DND-41 (cell line): ENCODE results near the gene LRRC66.

Experiments used
- ATAC-seq: fragments of 200-7000 bp; cut with Tn5 transposase; 3 replicates; pipeline ENCODE4 v1.9.1; 2021; ENCODE audit warnings: low read depth; ENCODE audit not compliant: insufficient read depth
- DNase-seq: peaks from one replicate; pipeline ENCODE4 v3.0.0-alpha.2; 2020
- H2AFZ ChIP-seq: 2 replicates; pipeline ENCODE4 v1.6.0; 2012; ENCODE audit warnings: low read depth, low read length
- H3K27ac ChIP-seq: 2 replicates; pipeline ENCODE4 v1.5.1; 2012; ENCODE audit warnings: low read length, inconsistent platforms
- H3K27me3 ChIP-seq: fragments of 200-600 bp; sonication (generic); 2 replicates; pipeline ENCODE4 v1.6.0; 2012; ENCODE audit warnings: low read length, mild to moderate bottlenecking, inconsistent platforms; ENCODE audit not compliant: insufficient read depth, poor library complexity
- H3K36me3 ChIP-seq: 2 replicates; pipeline ENCODE4 v1.5.1; 2012; ENCODE audit warnings: low read length, inconsistent platforms; ENCODE audit not compliant: insufficient read depth
- H3K4me1 ChIP-seq: 2 replicates; pipeline ENCODE4 v1.5.1; 2012; ENCODE audit warnings: mild to moderate bottlenecking, low read length; ENCODE audit not compliant: insufficient read depth
- H3K4me2 ChIP-seq: 2 replicates; pipeline ENCODE4 v1.6.0; 2012; ENCODE audit warnings: mild to moderate bottlenecking, moderate library complexity, low read length, inconsistent platforms; ENCODE audit not compliant: insufficient read depth
- H3K4me3 ChIP-seq, 2 experiments: fragments of 200-600 bp in 1 of 2; shearing (Covaris generic) in 1 of 2; 2 replicates each; pipeline ENCODE4 v1.5.1; 2012 to 2016; ENCODE audit warnings: inconsistent platforms in 2 of 2, low read length in 2 of 2, mild to moderate bottlenecking in 2 of 2, low read depth in 1 of 2, moderate library complexity in 1 of 2
- H3K79me2 ChIP-seq: 2 replicates; pipeline ENCODE4 v1.6.0; 2012; ENCODE audit warnings: low read length, inconsistent platforms; ENCODE audit not compliant: insufficient read depth
- H3K9ac ChIP-seq: 2 replicates; pipeline ENCODE4 v1.6.0; 2012; ENCODE audit warnings: low read depth, mild to moderate bottlenecking, inconsistent platforms, low read length, moderate library complexity
- H3K9me3 ChIP-seq: 2 replicates; pipeline ENCODE4 v1.5.1; 2012; ENCODE audit warnings: low read length, moderate library complexity, mild to moderate bottlenecking, inconsistent platforms; ENCODE audit not compliant: insufficient read depth, severe bottlenecking
- H4K20me1 ChIP-seq: 2 replicates; pipeline ENCODE4 v1.6.0; 2012; ENCODE audit warnings: low read length; ENCODE audit not compliant: insufficient read depth
- CTCF ChIP-seq: IDR thresholded peaks from 2 replicates; pipeline ENCODE4 v1.5.1; 2012; ENCODE audit warnings: borderline replicate concordance, low read length, moderate library complexity, mild to moderate bottlenecking; ENCODE audit not compliant: poor library complexity, severe bottlenecking; ENCODE audit errors: extremely low read depth
- EZH2 ChIP-seq: IDR thresholded peaks from 3 replicates; pipeline ENCODE4 v1.6.1; 2012; ENCODE audit warnings: borderline replicate concordance, low read depth, mild to moderate bottlenecking, moderate library complexity, low read length, inconsistent platforms; ENCODE audit not compliant: severe bottlenecking

The LRRC66 gene

GRCh38 chr4:52051615-52052474 lies 31.7 kb upstream of the LRRC66 start:
- Histone ChIP-seq H3K4me3 (no peak overlapping the region), H4K20me1 (no peaks in the 10 kb centered on the region), H3K9me3 (peaks cover 4% of the 10 kb centered on the region), H3K4me2 (no peak overlapping the region), H3K4me1 (no peaks in the 10 kb centered on the region), H3K27me3 (no peaks in the 10 kb centered on the region), H3K9ac (no peak overlapping the region), H3K36me3 (no peaks in the 10 kb centered on the region), H2AFZ (no peak overlapping the region), H3K79me2 (no peaks in the 10 kb centered on the region), H3K27ac (no peak overlapping the region)
- no peak for ATAC-seq
- no peak for TF ChIP-seq EZH2
- TF ChIP-seq CTCF: no peak
- DNase-seq: no peak

GRCh38 chr4:52051213-52051614 lies 31.1 kb upstream of the LRRC66 start, which contains the start of gene SPATA18:
SPATA18 (plus strand) TSS chr4:52051304; CDS start chr4:52051705, 401 bp downstream.
- Histone ChIP-seq H3K9me3 (peaks cover 4% of the 10 kb centered on the region), H3K9ac (no peak within 1 kb of the TSS), H4K20me1 (no peaks in the 10 kb centered on the region), H2AFZ (no peak within 1 kb of the TSS), H3K4me3 (no peak within 1 kb of the TSS), H3K36me3 (no peaks in the 10 kb centered on the region), H3K4me1 (no peaks in the 10 kb centered on the region), H3K27me3 (no peaks in the 10 kb centered on the region), H3K27ac (no peak within 1 kb of the TSS), H3K79me2 (no peaks in the 10 kb centered on the region), H3K4me2 (no peak within 1 kb of the TSS)
- TF ChIP-seq CTCF: no peak
- DNase-seq: no peak
- ATAC-seq: no peak

GRCh38 chr4:52049266-52049665 lies 29.1 kb upstream of the LRRC66 start:
- Histone ChIP-seq H3K27ac (no peak overlapping the region), H4K20me1 (no peaks in the 10 kb centered on the region), H3K4me1 (no peaks in the 10 kb centered on the region), H3K79me2 (no peaks in the 10 kb centered on the region), H3K4me3 (no peak overlapping the region), H3K9ac (no peak overlapping the region), H3K36me3 (no peaks in the 10 kb centered on the region), H2AFZ (no peak overlapping the region), H3K27me3 (no peaks in the 10 kb centered on the region), H3K4me2 (no peak overlapping the region), H3K9me3 (peaks cover 4% of the 10 kb centered on the region)
- DNase-seq (no peak), ATAC-seq (no peak)
- TF ChIP-seq EZH2: no peak
- TF ChIP-seq CTCF: no peak
